Activated T-helper 1 cell treated with anti-CD3 and anti-CD28 coated beads, Interleukin-2, amount 50 U/mL, for 16 hours (primary cell): ENCODE results near the gene PDIK1L.
A peak's percentile ranks its signal among the peaks of the same experiment; 100 is the strongest.

ENCODE experiments used
- DNase-seq, 2 donors: peaks; one replicate each; pipeline ENCODE4 v3.0.0-alpha.2; 2020; ENCODE audit warnings: low read depth in 1 of 2, low spot score in 1 of 2

Gene PDIK1L

GRCh38 chr1:26121854-26122773 lies 10.5 kb downstream of the PDIK1L start:
- no peak for DNase-seq

GRCh38 chr1:26122988-26123973 lies 11.7 kb downstream of the PDIK1L start:
- DNase-seq, result no peak

- DNase-seq, result no peak
These were observed 13.1 kb downstream of the PDIK1L start for GRCh38 chr1:26124418-26125331.

GRCh38 chr1:26125382-26125781 lies 13.8 kb downstream of the PDIK1L start:
- no peak for DNase-seq

GRCh38 chr1:26125946-26126320 lies 14.3 kb downstream of the PDIK1L start:
- DNase-seq, result no peak

- DNase-seq, result no peak
These were observed 14.9 kb downstream of the PDIK1L start for GRCh38 chr1:26126321-26127084.

- no peak for DNase-seq
These were observed 15.9 kb downstream of the PDIK1L start for GRCh38 chr1:26127235-26128163.

- DNase-seq, result no peak
These were observed 18.2 kb downstream of the PDIK1L start for GRCh38 chr1:26129778-26130177.

- no peak for DNase-seq
These were observed 19.1 kb downstream of the PDIK1L start for GRCh38 chr1:26130695-26131094.

GRCh38 chr1:26132128-26132833 lies 20.7 kb downstream of the PDIK1L start:
- no peak for DNase-seq

- no peak for DNase-seq
These were observed 21.2 kb downstream of the PDIK1L start for GRCh38 chr1:26132834-26133167.

- DNase-seq, result no peak
These were observed 22.8 kb downstream of the PDIK1L start for GRCh38 chr1:26134466-26134865.

GRCh38 chr1:26138974-26139558 lies 27.4 kb downstream of the PDIK1L start:
- no peak for DNase-seq

- DNase-seq, result no peak
These were observed 30.5 kb downstream of the PDIK1L start for GRCh38 chr1:26142159-26142558.

GRCh38 chr1:26145041-26145959 lies 33.7 kb downstream of the PDIK1L start:
- DNase-seq, result peak; percentile 46 to 69

- no peak for DNase-seq
These were observed 34.3 kb downstream of the PDIK1L start for GRCh38 chr1:26145960-26146294.

- no peak for DNase-seq
These were observed 37.3 kb downstream of the PDIK1L start for GRCh38 chr1:26148887-26149286.
